GM06990 (cell line): ENCODE results near the gene TRANK1.

Experiments
- DNase-seq: peaks from one replicate; pipeline ENCODE4 v3.0.0-alpha.2; 2011; ENCODE audit not compliant: insufficient read length; ENCODE audit errors: extremely low read depth
- H3K27me3 ChIP-seq: replicated peaks from 2 replicates; pipeline ENCODE4 v1.6.0; 2011; ENCODE audit warnings: low read length; ENCODE audit not compliant: control insufficient read depth, insufficient read depth
- H3K36me3 ChIP-seq: 2 replicates; pipeline ENCODE4 v1.5.1; 2011; ENCODE audit warnings: low read length; ENCODE audit not compliant: control insufficient read depth, insufficient read depth
- H3K4me3 ChIP-seq: replicated peaks from 2 replicates; pipeline ENCODE4 v1.5.1; 2011; ENCODE audit warnings: low read depth, mild to moderate bottlenecking, control low read depth, low read length
- CTCF ChIP-seq: IDR thresholded peaks from 2 replicates; pipeline ENCODE4 v1.5.1; 2011; ENCODE audit warnings: low read length, control low read depth, mild to moderate bottlenecking, inconsistent platforms; ENCODE audit not compliant: insufficient read depth, poor library complexity, severe bottlenecking

Gene TRANK1

DNA sequence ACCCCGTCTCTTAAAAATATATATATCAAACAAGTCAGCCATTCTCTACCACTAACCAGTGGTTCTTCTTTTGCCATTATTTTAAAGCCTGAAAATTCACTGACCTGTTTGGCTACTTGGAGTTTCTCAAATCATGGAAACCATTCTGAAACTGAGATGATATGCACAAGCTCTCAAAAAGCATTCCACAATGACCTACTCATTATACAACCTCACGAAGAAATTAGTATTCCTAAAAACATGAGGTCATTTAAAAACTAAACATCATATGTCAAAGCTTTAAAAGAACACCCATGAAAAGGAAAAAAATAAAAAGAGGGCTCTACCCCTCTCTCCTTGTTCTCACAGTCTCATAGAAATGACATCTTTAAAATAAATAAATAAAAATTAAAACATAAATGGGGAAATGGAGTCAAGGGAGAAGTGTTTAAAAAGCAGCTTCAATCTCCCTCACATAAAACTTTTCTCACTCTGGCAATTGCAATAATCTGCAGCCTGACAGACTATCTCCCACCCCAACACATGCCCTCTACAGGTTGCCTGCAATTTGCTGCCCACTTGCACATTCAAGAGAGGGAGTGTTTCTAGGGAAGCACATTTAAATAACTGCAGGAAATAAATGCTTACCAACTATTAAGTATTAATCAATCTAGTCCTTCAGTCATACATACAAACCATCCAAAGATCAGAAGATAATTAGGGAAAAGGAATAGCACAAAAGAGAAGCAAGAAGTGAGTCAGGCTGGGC is 73.3 kb downstream of the TRANK1 start:
- Histone ChIP-seq H3K36me3 (no peaks in the 10 kb centered on the region), H3K27me3 (no peaks in the 10 kb centered on the region), H3K4me3 (no peak overlapping the region)
- no peak for DNase-seq
- no peak for TF ChIP-seq CTCF

GRCh38 chr3:36868614-36869436 is 76.0 kb downstream of the TRANK1 start:
- no peak for DNase-seq
- H3K36me3 ChIP-seq, result no peaks in the 10 kb centered on the region
- H3K27me3 ChIP-seq, result no peaks in the 10 kb centered on the region
- TF ChIP-seq CTCF, result peak; percentile 70
- no peak overlapping the region for H3K4me3 ChIP-seq

DNA sequence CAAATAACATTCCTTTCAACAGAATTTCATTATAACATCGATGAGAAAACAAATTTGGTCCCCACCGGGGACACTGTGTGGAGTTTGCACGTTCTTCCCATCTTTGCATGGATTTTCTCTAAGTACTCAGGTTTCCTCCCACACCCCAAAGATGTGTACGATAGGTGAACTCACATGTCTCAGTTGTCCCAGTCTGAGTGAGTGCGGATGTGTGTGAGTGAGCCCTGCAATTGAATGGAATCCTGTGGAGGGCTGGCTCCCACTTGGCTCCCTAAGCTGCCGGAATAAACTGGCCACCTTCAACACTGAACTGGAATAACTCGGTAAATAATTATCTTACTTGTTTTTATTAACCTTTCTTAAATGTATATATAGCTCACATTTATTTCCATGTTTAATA is 77.0 kb downstream of the TRANK1 start:
- TF ChIP-seq CTCF, result no peak
- Histone ChIP-seq H3K4me3 (no peak overlapping the region), H3K27me3 (no peaks in the 10 kb centered on the region), H3K36me3 (no peaks in the 10 kb centered on the region)
- DNase-seq, result no peak

- no peaks in the 10 kb centered on the region for H3K36me3 ChIP-seq
- no peak overlapping the region for H3K4me3 ChIP-seq
- no peaks in the 10 kb centered on the region for H3K27me3 ChIP-seq
- no peak for TF ChIP-seq CTCF
- no peak for DNase-seq
Measured at GRCh38 chr3:36866368-36866767, 78.5 kb downstream of the TRANK1 start.

DNA sequence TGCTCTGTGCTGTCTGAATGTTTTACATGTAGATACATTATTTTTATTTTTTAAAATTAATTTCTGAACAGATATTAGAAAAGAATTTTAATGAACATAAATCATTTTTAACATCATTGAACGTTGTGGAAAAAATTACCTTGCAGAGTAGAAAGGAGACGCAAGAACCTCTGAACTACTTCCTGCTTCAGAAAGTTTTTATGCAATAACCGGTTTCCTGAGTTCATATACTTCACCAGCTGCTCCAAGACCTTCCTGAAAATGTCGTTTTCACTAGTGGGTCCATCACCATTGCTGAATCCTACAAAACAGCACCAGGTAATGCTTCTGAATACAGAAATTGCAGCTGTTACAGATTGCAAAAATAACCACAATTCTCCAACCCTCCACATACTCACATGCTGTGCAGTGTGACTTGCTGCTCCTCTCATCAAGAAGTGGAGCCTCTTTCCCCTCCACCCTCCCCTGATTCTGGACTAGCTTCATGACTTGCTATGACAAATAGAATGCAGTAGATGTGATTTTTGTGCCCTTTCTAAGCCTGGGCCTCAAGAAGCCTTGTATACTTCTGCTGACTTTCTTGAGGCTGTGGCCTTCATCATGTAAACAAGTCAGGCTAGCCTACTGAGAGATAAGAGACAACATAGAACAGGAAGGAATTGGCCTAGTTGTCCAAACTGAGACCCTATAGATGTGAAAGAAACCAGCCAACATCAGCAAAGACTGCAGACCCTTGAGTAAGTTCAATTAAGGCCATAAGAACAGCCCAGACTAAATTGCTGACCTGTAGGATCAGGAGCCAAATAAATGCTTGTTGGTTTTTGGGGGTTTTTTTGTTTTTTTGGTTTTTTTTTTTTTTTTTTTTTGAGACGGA is 80.4 kb downstream of the TRANK1 start:
- Histone ChIP-seq H3K36me3 (peaks cover 5% of the 10 kb centered on the region), H3K27me3 (no peaks in the 10 kb centered on the region), H3K4me3 (no peak overlapping the region)
- no peak for DNase-seq
- TF ChIP-seq CTCF, result no peak
